PC-3 (cell line): ENCODE measurements around the gene ZNF91. TPM values are rescaled to one million over a fixed set of nuclear protein-coding genes. Genes with fewer than 3 reads are reported as not detected.

Experiments used
- ATAC-seq: fragments of 200-7000 bp; cut with Tn5 transposase; 2 replicates; pipeline ENCODE4 v1.9.1; 2020; ENCODE audit warnings: mild to moderate bottlenecking, moderate library complexity
- BruUV-seq: library from RNA; stranded (reverse); fragments of 400-500 nt; replicated peaks from 2 replicates; lab custom pipeline; 2021; lab: Mats Ljungman, UMichigan
- CTCF ChIA-PET: fragments of 300-600 bp; sonication (Branson Sonifier 250); formaldehyde crosslinking; loops from one replicate; lab custom pipeline; 2022; ENCODE audit warnings: antibody characterized with exemption; lab: Charles Lee
- POLR2A ChIA-PET: fragments of 300-600 bp; sonication (Branson Sonifier 250); formaldehyde crosslinking; loops from one replicate; lab custom pipeline; 2022; ENCODE audit warnings: antibody characterized with exemption; ENCODE audit not compliant: unreplicated experiment; lab: Charles Lee
- DNase-seq: peaks from one replicate; pipeline ENCODE4 v3.0.0-alpha.2; 2015
- H2AFZ ChIP-seq: fragments of 300-600 bp; sonication (generic); 2 replicates; pipeline ENCODE4 v1.6.0; 2016; ENCODE audit warnings: antibody characterized with exemption, low read length
- H3F3A ChIP-seq: fragments of 300-600 bp; sonication (generic); one replicate; pipeline ENCODE4 v1.6.0; 2017; ENCODE audit warnings: antibody characterized with exemption, low read length, control low read depth, mild to moderate bottlenecking; ENCODE audit not compliant: unreplicated experiment
- H3K27ac ChIP-seq: fragments of 300-600 bp; sonication (generic); 2 replicates; pipeline ENCODE4 v1.5.1; 2016; ENCODE audit warnings: mild to moderate bottlenecking, low read length
- H3K27me3 ChIP-seq: fragments of 300-600 bp; sonication (generic); 2 replicates; pipeline ENCODE4 v1.6.1; 2016; ENCODE audit warnings: low read length, mixed read lengths
- H3K36me3 ChIP-seq: fragments of 300-600 bp; sonication (generic); 2 replicates; pipeline ENCODE4 v1.6.1; 2016; ENCODE audit warnings: low read depth, mixed run types, low read length, mixed read lengths
- H3K4me1 ChIP-seq: fragments of 300-600 bp; sonication (generic); 2 replicates; pipeline ENCODE4 v1.5.1; 2016; ENCODE audit warnings: low read length; ENCODE audit not compliant: insufficient read depth
- H3K4me2 ChIP-seq: fragments of 300-600 bp; sonication (generic); 2 replicates; pipeline ENCODE4 v1.6.0; 2016; ENCODE audit warnings: low read length
- H3K4me3 ChIP-seq: fragments of 300-600 bp; sonication (generic); 2 replicates; pipeline ENCODE4 v1.5.1; 2016; ENCODE audit warnings: mild to moderate bottlenecking, low read length, mixed read lengths
- H3K79me2 ChIP-seq: fragments of 300-600 bp; sonication (generic); 2 replicates; pipeline ENCODE4 v1.6.1; 2017; ENCODE audit warnings: low read length, mixed read lengths
- H3K9ac ChIP-seq: fragments of 300-600 bp; sonication (generic); 2 replicates; pipeline ENCODE4 v1.6.0; 2016; ENCODE audit warnings: mild to moderate bottlenecking, low read length
- H3K9me2 ChIP-seq: fragments of 300-600 bp; sonication (generic); replicated peaks from 2 replicates; pipeline ENCODE4 v1.6.1; 2016; ENCODE audit warnings: mixed run types, low read length, mixed read lengths
- H3K9me3 ChIP-seq: fragments of 300-600 bp; sonication (generic); 2 replicates; pipeline ENCODE4 v1.6.1; 2016; ENCODE audit warnings: low read length, mixed read lengths
- H4K20me1 ChIP-seq: fragments of 300-600 bp; sonication (generic); 2 replicates; pipeline ENCODE4 v1.6.1; 2016; ENCODE audit warnings: low read length, mixed read lengths
- CTCF ChIP-seq: fragments of 300-600 bp; sonication (generic); conservative IDR thresholded peaks from 2 replicates; pipeline ENCODE4 v1.5.1; 2017; ENCODE audit warnings: antibody characterized with exemption, low read depth, mild to moderate bottlenecking, low read length
- EZH2 ChIP-seq: fragments of 300-600 bp; sonication (generic); IDR thresholded peaks from one replicate; pipeline ENCODE4 v1.6.1; 2017; ENCODE audit warnings: antibody characterized with exemption, mild to moderate bottlenecking, low read length; ENCODE audit not compliant: unreplicated experiment
- EZH2phosphoT487 ChIP-seq: fragments of 300-600 bp; sonication (generic); IDR thresholded peaks from 2 replicates; pipeline ENCODE4 v1.6.1; 2018; ENCODE audit warnings: mild to moderate bottlenecking, antibody characterized with exemption, low read length, borderline replicate concordance
- intact Hi-C: fragments of 100-400 bp; cut with micrococcal nuclease; formaldehyde crosslinking; loops from 2 replicates; pipeline ENCODE4 v1.9.0; 2023
- total RNA-seq: library from RNA; depleted of rRNA; stranded (reverse); fragments of >200 nt; gene quantifications from 2 replicates; pipeline ENCODE4 v1.2.3, GENCODE V29; 2014

The ZNF91 gene
- total RNA-seq, 1 experiment from 2014 or later: 22.2 TPM

- intact Hi-C loops: no loop called here
Observed at GRCh38 chr19:23403052-23403451, 7.8 kb upstream of the ZNF91 start.

GRCh38 chr19:23402388-23402787 is 7.1 kb upstream of the ZNF91 start:
- TF ChIP-seq EZH2phosphoT487 (no peak), CTCF (no peak), EZH2 (no peak)
- no peaks in the 10 kb centered on the region for H3K9me3 ChIP-seq
- DNase-seq (no peak), ATAC-seq (no peak)
- intact Hi-C loops: no loop called here
- no peaks in the 10 kb centered on the region for H3K4me1 ChIP-seq
- H3K9me2 ChIP-seq: no peaks in the 10 kb centered on the region
- ChIA-PET CTCF (no interaction called here), POLR2A (no interaction called here)
- no peak overlapping the region for H3K27ac ChIP-seq
- BruUV-seq: no TSS peak
- no peak overlapping the region for H3K4me3 ChIP-seq
- H3K79me2 ChIP-seq: no peaks in the 10 kb centered on the region
- no peak overlapping the region for H2AFZ ChIP-seq
- no peaks in the 10 kb centered on the region for H3K27me3 ChIP-seq
- H3K9ac ChIP-seq: no peak overlapping the region
- H3F3A ChIP-seq: no peaks in the 10 kb centered on the region
- no peaks in the 10 kb centered on the region for H3K36me3 ChIP-seq
- no peaks in the 10 kb centered on the region for H4K20me1 ChIP-seq
- no peak overlapping the region for H3K4me2 ChIP-seq

More at GRCh38 chr19:23403052-23403451, 7.8 kb upstream of the ZNF91 start:
- H3K4me2 ChIP-seq: no peak overlapping the region
- H3K27ac ChIP-seq: no peak overlapping the region
- H3K27me3 ChIP-seq: no peaks in the 10 kb centered on the region
- no peaks in the 10 kb centered on the region for H3F3A ChIP-seq
- POLR2A ChIA-PET: no interaction called here
- H3K9me3 ChIP-seq: no peaks in the 10 kb centered on the region
- H3K9me2 ChIP-seq: no peaks in the 10 kb centered on the region
- H4K20me1 ChIP-seq: no peaks in the 10 kb centered on the region
- no peaks in the 10 kb centered on the region for H3K79me2 ChIP-seq
- TF ChIP-seq CTCF: no peak
- no peak for TF ChIP-seq EZH2phosphoT487
- no peak for TF ChIP-seq EZH2
- no peak overlapping the region for H3K9ac ChIP-seq
- H3K36me3 ChIP-seq: no peaks in the 10 kb centered on the region
- no peak for DNase-seq
- CTCF ChIA-PET: no interaction called here
- no peak overlapping the region for H3K4me3 ChIP-seq
- no TSS peak for BruUV-seq
- H3K4me1 ChIP-seq: no peaks in the 10 kb centered on the region
- H2AFZ ChIP-seq: no peak overlapping the region
- ATAC-seq: no peak

GRCh38 chr19:23401086-23401610 is 5.9 kb upstream of the ZNF91 start:
- no peaks in the 10 kb centered on the region for H3K4me1 ChIP-seq
- no peak overlapping the region for H2AFZ ChIP-seq
- no peaks in the 10 kb centered on the region for H3K79me2 ChIP-seq
- intact Hi-C loops: no loop called here
- POLR2A ChIA-PET: no interaction called here
- DNase-seq (no peak), ATAC-seq (no peak)
- BruUV-seq: no TSS peak
- no peaks in the 10 kb centered on the region for H3F3A ChIP-seq
- no peaks in the 10 kb centered on the region for H3K9me2 ChIP-seq
- H3K9me3 ChIP-seq: no peaks in the 10 kb centered on the region
- TF ChIP-seq CTCF: no peak
- CTCF ChIA-PET: no interaction called here
- no peak overlapping the region for H3K27ac ChIP-seq
- H3K4me3 ChIP-seq: no peak overlapping the region
- no peaks in the 10 kb centered on the region for H4K20me1 ChIP-seq
- H3K9ac ChIP-seq: no peak overlapping the region
- no peak overlapping the region for H3K4me2 ChIP-seq
- H3K36me3 ChIP-seq: no peaks in the 10 kb centered on the region
- H3K27me3 ChIP-seq: no peaks in the 10 kb centered on the region
